GM21360 (cell line): ENCODE results near the gene DGCR6L.
"Not testable (repeated sequence)": the region's sequence is repeated elsewhere in the genome, so short reads cannot be mapped to it uniquely, and the experiment has no call there.

ENCODE experiments used
- ATAC-seq: cut with Tn5 transposase; IDR thresholded peaks from one replicate; pipeline ENCODE4 v1.9.1; 2021; ENCODE audit warnings: mild to moderate bottlenecking, moderate library complexity; ENCODE audit not compliant: unreplicated experiment

DGCR6L gene

DNA sequence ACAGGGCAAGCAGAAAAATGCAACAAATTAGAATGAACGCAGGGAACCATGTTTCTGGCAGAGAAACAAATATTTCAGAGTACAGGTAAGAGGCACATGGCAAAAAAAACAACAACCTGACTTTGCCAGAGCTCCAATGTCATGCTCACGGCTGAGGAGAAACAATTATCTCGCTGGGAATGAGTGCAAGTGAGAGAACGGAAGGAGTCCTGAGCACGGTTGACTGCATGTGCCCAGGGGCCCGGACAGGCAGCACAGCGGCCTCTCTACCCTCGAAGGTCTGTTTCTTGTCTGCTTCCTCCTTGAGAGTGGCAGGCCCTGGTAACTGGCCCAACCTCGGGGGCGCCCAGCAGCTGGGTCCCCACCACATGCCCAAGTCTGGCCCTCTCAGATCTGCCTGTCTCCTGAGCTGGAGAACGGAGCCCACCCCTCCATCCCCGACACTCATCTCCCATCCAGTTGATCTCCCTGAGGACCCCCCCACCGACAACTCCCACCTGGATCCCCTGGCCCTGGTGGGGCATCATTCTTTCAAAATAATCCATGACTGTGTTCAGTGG lies 27.1 kb downstream of the DGCR6L start:
- ATAC-seq: no peak

DNA sequence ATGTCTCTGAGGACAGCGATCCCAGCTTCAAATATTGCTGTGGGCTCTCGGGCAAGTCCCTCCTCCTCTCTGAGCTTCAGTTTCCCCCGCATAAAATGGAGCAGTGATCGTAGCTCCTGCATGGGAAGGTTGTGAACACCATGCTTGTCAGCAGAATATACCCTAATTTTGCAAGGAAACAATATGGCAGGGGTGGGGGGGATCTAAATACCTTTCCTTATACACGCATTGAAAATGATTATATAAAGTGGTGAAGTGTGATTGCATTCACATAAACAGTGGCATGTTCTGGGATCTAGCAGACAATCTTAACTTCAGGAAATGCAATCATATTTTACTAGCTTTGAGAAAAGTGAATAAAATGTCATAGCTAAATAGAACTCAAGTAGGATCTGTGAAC lies 27.8 kb downstream of the DGCR6L start:
- ATAC-seq: no peak

DNA sequence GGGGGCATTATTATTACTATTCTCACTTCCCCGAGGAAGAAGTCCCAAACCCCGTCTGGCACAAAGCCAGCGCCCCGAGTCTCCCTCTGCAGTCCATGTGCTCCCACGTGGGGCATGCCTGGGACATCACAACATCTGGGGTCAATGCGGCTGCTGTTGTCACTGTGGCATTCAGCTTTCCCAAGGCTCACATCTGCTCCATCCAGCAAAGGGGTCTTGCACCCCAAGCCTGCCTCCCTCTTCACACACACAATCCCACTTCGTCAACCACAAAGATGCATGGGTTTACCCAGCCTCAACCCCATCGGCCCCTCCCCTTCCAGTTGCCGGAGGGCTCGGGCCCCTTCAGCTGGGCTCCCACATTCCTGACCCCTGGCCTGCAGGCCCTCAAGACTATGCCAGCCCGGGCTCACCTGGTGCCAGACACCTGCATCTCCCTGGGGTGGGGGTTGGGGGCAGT lies 28.2 kb downstream of the DGCR6L start:
- ATAC-seq: no peak

DNA sequence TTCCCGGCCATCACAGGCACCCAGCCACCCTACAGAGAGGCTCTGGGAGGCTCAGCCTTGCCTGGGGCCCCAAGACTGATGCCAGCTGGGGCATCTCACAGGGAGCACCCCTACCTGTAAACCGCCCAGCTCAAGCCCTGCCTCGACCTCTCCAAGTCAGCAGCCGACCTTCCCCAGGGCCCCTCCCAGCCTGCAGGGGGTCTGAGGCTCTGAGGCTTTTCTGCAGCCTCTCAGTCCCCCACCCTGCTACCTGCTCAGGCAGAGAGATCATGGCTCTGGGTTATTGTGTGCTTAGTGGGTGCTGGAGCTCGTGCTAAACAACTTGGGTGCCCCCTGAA lies 28.6 kb downstream of the DGCR6L start:
- no peak for ATAC-seq

DNA sequence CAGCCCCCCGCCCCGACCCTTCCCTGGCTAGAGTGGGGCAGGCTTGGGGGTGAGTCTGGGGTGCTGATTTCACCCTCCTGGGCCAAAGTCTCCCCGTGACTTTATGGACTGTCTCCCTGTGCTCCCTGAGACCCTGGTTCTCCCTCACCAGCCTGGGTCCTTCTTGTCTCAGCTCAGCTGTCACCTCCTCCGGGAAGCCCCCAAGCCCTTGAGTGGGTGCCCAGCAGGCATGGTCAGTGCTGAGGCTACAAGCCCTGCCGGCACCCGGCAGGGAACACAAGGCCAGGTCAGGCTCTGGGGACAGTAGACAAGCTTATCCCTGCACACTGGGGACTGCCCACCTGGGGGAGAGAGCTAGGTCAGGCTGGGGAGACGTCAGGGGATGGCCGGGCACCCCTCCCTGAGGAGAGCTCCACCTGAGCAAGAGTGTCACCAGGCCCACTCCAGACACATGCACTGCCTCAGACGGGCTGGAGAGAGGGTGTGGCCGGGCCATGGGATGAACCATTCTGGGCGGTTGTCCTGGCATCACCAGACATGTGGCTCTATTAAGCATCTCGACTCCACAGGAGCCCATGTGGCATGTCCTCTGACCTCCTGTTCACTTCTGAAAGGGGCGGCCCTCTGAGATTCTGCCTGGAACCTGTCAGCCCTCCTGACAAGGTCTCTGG lies 29.1 kb downstream of the DGCR6L start:
- ATAC-seq: no peak

DNA sequence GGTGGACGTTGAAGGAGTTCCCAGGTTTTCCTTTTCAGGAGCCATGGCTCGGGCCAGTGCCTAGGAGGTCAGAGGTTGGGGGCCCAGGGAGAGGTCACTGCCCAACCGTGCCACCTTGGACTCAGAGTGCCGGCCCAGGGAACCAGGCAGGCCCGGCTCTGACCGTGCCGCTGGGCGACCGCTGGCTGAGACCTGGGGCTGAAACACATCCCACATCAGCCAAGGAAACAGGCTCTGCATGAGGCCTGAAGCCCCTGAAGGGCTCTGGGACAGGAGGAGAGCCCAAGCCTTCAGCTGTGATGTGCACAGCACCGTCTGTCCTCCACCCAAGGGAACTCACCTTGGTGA lies 29.8 kb downstream of the DGCR6L start:
- ATAC-seq: no peak

DNA sequence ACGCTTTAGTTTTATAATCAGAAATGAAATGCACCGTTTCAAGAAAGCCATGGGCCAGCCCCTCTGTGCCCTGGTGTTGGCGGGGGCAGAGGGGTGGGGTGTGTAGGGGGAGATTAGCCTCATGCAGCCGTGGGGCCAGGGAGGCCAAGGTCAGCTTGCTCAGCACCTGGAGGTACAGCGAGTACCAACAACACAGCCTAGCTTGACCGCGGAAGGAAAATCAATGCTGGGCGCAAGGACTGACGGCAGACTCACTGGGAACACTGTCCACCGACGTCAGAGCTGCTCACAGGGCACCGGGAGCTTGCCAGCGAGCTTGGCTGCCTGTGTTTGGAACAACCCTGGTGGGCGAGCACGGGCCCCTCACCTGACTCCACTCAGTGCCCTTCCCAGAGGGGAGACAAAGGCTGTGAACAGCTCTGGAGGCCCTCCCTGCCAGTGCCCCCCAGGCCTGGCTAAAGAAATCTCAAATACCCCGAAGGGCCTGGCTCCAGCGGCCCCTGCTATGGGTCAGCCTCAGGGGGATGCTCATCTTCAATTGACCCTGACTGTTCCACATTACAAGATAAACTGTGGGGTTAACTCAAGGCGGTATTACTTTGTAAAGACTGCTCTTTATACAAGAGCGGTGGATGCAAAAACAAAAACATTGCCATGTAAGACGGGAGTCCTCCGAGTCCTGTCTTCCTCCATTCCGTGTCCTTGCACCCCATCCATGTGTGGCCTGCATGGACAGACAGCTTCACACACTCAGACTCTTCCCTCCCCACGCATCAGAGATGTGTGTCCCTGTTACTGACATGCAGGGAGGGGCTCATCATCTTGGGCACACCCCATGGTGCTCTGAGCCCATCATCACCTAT lies 30.4 kb downstream of the DGCR6L start:
- not testable (repeated sequence) for ATAC-seq

DNA sequence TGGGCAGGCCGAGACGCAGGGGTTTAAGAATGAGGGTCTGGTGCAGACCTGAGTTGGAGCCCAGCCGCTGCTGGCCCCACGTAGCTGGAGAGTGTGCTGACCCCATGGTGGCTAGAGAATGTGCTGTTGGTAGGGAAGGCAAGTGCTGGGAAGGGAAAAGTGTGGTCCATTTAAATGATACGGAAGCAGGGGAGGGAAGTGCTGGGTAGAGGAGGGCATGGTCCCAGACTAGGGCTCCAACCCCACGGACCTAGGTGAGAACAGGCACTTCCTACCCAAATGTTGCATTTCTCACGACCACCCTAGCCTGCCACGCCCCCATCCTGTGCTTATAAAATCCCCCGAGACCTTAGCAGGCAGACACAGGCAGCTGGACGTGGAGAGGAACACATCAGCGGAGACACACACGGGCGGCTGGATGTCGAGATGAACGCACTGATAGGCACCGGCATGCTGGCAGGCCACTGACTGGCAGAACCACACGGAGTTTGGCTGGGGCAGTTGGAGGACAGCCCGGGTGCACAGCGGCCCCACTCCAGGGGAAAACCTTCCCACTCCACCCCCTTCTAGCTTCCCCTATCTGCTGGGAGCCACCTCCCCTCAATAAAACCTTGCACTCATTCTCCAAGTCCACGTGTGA lies 33.0 kb downstream of the DGCR6L start:
- ATAC-seq: not testable (repeated sequence)

DNA sequence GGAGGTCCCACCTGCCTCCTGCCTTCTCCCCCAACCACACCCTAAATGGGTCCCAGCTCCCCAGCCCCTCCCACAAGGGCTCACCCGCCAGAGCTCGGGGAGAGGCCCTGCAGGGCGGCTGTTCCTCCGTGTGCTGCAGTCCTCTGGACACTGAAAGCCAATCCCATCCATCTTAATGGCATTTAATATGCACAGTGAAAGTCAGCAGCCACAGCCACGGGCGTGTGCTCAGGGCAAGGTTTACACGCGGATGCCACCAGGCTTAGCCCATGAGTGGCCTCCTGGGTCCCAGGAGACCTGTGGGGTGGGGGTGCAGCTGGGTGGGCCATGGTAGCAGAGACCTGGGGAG lies 33.6 kb downstream of the DGCR6L start:
- ATAC-seq: not testable (repeated sequence)

DNA sequence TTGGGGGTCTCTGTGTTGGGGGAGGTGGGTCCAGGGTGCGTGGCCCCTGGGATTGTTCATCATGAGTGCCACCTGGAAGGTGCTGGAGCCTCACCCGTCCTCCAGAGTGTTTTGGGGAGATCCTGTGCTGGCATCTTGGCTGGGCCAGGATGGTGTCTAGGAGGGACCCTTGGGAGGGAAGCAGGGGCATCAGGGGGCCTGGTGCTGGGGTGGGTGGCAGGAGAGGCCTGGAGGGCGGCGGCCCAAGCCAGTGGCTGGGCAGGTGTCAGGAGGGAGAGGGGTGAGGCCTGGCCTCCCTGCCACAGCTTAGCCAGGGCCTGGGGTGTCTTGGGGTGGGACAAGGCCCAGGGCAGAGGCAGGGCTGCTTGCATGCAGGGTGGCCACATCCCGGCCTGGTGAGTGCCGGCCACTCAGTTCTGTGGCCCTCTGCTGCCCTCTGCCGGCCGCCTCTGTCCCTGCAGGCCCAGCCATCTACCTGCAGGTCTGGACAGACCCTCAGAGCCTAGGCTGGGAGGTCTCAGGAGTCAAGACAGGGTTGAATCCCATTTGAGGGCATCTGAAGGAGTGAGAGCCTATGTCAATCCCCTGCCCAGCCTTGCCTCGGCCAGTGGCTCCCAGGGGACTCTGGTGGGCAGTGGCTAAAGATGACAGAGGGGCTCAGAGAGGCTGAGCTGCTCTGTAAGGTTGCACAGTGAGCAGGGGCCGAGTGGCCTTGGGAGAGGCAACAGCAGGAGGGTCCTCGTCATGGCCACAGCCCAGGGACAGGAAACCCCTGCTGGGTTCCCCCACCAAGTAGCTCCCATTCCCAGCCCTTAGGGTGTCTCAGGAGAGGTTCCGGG lies 34.2 kb downstream of the DGCR6L start:
- ATAC-seq: not testable (repeated sequence)

DNA sequence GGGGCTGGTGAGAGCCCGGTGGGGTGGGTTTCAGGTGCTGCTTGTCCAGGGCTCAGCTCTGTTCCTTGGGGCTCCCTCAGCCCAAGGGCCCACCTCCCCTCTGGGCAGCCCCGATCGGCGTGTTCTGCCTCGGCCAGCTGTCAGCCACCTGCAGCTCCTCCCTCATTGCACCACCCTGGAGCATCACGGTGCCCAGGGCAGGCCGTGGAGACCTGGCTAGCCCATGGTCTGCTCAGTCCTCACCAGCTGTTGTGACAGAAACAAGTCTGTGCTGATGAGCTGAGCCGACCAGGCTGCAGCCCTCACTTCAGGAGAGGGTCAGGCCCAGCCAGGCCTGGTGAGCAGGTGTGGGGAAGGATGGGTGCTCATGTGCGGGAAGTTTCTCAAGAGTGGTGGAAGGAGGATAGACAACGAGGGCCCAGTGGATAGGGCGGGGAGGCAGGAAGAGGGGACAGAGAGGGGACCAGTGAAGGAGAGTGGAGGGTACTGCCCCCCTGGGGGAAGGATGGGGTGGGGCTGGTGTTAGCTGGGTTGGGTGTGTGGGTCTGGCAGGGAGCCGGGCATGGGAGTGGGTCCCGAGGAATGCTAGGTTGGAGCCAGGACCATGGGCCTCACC lies 35.3 kb downstream of the DGCR6L start:
- ATAC-seq: no peak

DNA sequence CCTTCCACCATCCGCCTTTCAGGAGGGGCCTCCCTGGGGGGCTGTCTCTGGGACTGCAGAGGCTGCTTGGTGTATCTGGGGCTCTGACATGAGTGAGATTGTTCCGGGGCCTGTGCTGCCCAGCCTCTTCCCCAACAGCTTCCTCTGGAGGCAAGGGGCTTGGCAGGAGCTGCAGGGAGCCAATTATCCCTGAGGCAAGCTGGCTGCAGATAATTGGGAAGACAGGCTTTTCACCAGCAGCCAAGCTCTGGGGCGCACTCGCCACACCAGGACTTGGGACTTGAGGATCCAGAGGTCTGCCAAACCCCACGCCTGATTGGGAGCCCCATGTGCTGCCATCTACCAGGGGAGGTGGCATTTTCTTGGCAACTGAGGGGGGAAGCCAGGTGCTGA lies 36.2 kb downstream of the DGCR6L start:
- no peak for ATAC-seq

DNA sequence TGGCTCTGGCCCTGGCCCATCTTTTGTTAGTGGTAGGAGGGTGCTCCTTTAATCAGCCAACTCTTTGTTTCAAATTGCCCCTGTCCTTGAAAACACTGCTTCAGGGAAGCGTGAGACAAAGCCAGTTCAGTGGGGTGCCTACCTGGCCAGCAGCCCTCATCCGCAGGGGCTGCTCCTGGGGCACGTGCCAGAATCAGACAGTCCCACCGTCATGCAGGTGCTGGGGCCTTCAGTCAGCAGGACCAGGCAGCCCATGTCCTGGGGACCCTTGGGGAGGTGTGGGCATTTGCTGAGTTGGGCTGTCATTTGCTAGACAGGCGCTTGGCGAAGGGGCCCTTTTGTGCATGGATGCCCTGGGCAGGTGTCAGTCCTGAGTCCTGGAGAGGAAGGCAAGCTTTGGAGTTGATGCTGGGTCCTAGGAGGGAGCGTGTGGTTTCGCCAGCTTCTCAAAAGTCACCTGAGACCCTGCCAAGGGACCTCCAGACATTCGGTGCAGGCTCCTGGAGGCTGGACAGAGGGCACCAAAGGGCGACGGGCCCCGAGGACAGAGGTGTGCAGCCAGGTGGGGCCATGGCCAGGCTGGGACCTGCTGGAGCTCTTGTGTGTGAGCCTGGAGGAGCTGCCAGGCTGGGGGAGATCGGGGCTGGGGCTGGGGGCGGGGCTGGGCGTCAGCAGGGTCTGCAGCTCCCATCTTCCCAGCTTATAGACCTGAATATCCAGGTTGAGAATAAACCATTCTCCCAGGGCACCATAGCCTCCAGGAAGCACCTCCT lies 36.8 kb downstream of the DGCR6L start:
- ATAC-seq: no peak

DNA sequence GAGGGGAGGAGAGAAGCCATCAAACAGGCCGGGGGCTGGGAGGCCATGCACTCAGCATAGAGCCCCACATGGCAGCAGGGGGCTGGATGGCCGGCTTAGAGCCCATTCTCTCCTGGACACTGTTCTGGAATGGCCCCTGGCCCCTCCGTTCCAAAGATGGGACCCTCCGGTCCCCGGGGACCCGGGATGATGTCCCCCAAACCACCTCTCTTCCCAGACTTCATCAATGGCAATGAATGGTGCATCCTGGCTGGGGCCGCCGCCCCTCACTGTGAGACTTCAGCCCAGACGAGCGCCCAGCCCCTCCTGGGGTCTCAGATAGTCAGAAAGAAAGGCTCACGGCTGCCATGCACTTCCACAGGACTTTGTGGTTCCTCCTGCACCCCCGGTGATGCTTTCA lies 38.0 kb downstream of the DGCR6L start:
- ATAC-seq: no peak

DNA sequence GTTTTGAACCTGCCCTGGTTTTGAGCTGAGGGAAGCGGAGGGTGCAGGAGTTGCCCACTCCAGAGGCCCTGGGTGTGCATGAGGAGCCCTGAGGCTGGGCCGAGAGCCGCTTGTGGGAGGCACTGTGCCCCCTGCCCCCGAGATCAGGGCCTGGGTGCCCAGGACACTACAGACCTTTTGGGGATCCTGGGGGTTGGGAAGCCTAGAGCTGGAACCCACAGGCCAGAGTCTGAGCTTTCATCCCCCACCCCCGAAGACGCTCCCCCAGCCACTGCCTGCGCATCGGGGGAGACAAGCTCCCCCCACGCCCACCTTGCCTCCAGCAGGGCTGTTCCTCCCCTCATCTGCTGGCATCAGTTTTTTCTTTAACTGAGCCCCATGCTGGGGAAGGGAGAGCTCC lies 38.4 kb downstream of the DGCR6L start:
- ATAC-seq: not testable (repeated sequence)

DNA sequence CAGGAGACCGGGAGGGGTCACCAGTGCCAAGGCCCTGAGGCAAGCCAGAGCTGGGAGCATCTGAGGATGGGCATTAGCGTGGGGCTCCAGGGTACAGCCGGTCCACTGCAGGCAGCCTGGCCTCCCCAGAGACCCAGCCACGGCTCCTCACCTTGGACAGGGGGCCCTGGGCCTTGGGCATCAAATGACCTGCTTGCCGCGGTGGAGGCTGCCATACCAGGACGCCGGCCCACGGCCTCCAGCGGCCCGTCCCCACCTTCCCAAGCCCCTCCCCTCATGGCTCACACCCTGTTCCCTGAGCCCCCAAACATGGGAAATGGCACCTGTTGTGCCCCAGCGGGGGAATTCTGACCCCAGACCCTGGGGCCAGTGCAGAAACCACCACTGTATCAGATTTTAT lies 39.0 kb downstream of the DGCR6L start:
- ATAC-seq: no peak

DNA sequence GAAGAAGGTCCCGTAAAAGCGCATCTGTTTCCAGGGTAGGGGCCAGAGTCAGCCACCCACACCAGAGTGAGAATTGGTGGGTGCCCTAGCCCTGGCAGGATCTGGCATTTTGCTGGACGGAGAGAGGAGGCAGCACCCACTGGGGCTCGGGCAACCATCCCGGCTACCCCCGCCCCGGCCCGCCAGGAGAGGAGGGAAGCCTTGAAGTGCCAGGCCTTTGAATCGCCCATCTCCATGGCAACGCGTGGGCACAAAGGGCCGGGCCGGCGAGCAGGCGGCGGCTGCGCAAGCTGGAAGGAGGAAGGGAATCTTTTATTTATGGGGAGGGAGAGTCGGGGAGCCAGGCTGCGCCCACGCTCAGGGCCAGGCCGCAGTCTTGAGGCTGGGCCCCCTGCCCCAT lies 39.7 kb downstream of the DGCR6L start:
- ATAC-seq: not testable (repeated sequence)

DNA sequence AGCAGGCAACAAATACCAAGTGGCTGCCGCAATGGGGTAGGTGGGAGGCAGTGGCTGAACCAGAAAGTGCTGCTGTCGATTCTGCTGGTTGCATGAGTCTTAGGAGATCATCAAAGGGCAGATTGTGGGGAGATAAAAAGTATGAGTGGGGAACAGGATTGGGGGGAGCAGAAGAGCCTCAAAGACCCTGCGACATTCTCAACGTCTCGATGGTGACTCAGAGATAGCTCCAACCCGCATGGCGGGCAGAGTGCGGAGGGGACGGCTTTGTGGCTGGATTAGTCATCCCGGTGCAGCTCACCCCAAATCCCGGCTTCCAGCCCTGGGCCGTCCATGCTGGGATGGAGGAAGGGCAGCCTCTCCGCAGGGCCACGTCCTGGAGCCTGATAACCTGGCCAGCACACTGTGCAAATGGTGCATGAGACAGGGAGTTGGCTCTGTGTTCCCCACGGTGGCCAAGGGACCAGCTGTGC lies 40.2 kb downstream of the DGCR6L start:
- ATAC-seq: no peak

DNA sequence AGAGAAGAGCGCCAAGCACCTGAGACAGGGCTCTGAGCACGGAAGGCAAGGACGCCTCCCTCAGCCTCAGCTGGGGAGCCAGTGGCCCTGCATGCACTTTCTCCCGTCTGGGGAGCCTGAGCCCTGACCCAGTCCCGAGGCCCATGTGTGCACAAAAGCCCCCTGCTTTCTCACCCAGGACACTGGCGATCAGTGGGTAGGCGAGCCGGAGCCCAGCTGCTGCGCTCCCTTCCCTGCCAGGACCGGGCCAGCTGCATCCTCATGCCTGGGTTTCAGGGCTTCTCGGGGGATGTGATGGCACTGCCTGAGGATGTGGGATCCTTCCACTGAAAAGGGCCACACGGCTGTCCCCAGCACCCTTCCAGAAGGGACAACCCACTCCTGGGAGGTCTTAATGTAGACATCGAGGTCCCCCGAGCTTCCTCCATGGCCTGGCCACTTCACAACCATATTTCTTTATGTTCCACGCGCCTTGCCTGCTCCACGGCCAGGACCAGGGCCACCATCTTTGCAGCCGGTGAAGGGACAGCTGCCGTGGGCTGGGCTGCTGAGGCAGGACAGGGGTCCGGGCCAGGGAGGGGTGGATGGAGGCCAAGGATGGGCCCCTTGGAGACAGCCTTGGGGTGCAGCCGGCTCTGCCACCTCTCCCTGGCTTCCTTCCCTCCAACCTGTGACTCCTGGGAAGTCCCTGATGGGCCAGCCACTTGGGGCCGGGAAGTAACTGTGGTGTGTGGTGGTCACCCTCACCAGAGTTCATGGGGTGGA lies 41.0 kb downstream of the DGCR6L start:
- ATAC-seq: not testable (repeated sequence)
